GM12875 (cell line): ENCODE measurements around the gene FGGY.

ENCODE experiments used
- H3K4me3 ChIP-seq: one replicate; pipeline ENCODE4 v1.5.1; 2011; ENCODE audit warnings: low read depth, low read length, control low read depth
- TF ChIP-seq, protein P1 (sequence below): IDR thresholded peaks from 2 replicates; pipeline ENCODE4 v1.5.1; 2011; ENCODE audit warnings: low read depth, mild to moderate bottlenecking, control low read depth, inconsistent platforms, low read length, moderate library complexity, borderline replicate concordance; ENCODE audit not compliant: insufficient read depth

FGGY gene

DNA sequence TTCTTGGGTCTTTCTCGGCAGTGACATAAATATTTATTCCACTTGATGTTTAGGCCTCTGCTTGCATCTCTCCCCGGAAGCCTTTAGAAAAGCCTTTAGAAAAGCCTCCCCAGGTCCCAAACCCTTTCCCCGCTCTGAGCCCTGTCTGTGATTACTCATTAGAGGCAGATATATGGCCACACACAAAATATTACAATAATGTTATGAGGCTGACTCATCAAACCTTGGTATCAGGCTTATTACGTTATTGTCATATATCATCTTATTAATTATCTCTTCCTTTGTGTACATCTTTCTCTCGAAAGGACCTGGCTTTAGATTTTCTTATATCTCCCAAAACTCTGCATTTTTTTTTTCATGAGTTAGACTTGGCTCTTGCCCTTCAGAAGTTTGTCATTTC is 69.5 kb downstream of the FGGY start:
- H3K4me3 ChIP-seq: no peak overlapping the region
- TF ChIP-seq, protein P1, sequence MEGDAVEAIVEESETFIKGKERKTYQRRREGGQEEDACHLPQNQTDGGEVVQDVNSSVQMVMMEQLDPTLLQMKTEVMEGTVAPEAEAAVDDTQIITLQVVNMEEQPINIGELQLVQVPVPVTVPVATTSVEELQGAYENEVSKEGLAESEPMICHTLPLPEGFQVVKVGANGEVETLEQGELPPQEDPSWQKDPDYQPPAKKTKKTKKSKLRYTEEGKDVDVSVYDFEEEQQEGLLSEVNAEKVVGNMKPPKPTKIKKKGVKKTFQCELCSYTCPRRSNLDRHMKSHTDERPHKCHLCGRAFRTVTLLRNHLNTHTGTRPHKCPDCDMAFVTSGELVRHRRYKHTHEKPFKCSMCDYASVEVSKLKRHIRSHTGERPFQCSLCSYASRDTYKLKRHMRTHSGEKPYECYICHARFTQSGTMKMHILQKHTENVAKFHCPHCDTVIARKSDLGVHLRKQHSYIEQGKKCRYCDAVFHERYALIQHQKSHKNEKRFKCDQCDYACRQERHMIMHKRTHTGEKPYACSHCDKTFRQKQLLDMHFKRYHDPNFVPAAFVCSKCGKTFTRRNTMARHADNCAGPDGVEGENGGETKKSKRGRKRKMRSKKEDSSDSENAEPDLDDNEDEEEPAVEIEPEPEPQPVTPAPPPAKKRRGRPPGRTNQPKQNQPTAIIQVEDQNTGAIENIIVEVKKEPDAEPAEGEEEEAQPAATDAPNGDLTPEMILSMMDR: no peak

DNA sequence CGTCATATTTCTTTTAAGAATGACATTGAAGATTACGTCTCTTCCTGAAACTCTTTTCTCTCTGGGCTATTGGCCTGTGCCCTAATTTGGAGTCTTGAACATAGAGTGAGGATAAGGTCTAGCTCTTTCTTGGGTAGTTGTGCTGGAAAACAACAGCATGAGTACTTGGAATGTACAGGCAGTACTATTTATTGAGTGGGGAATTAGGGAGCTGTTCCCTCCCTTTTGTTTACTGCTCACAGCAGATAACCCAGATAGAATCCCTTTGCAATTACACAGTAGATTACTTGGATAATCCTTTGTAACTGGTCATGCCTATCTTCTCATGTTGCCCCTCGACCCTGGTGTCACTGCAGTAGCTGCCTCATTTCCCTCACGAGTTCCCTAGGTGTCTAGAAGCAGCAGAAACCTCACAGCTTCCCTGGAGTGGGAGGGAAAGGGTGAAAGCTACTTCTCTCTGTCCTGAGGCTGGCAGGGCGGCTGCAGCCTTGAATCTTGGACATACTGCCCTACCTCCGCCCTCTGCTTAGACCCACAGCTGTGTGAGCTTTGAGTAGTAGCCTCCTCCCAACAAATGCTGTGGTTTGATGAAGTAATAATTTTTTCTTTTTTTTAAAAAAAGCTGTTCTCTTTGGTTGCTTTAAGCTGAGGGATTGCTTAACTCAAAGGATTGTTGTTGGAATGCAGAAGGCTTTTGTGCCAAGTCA is 70.6 kb downstream of the FGGY start:
- no peak overlapping the region for H3K4me3 ChIP-seq
- TF ChIP-seq, protein P1: no peak

DNA sequence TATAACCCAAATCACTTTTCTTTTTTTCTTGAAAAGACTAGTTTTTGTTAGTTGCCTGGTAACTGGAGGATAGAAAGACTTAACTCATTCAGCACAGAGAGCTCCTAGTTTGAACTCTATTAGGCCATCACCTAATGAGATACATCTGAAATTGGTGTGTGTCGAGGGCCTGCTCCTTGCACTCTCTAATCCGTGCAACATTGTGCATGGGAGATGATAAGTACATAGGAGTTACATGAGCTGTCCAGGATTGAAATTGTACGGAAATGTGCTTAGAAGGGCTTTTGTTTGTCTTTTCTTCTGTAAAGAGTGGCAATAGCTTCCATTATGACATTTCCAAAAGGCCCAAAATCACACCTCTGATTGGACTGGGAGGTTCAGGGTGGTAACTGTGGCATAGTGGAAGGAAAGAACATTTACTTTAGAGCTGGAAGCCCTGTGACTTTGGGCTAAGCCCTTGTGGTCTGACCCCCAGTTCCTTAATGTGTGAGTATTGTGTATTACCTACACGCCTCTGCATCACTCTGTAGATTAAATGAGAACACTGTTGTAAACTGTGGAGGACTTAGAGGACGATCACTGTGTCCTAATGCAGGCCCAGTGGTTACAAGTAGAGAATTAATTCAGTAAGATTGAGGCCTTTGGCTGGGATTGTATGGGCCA is 71.2 kb downstream of the FGGY start:
- H3K4me3 ChIP-seq: no peak overlapping the region
- TF ChIP-seq, protein P1: no peak

DNA sequence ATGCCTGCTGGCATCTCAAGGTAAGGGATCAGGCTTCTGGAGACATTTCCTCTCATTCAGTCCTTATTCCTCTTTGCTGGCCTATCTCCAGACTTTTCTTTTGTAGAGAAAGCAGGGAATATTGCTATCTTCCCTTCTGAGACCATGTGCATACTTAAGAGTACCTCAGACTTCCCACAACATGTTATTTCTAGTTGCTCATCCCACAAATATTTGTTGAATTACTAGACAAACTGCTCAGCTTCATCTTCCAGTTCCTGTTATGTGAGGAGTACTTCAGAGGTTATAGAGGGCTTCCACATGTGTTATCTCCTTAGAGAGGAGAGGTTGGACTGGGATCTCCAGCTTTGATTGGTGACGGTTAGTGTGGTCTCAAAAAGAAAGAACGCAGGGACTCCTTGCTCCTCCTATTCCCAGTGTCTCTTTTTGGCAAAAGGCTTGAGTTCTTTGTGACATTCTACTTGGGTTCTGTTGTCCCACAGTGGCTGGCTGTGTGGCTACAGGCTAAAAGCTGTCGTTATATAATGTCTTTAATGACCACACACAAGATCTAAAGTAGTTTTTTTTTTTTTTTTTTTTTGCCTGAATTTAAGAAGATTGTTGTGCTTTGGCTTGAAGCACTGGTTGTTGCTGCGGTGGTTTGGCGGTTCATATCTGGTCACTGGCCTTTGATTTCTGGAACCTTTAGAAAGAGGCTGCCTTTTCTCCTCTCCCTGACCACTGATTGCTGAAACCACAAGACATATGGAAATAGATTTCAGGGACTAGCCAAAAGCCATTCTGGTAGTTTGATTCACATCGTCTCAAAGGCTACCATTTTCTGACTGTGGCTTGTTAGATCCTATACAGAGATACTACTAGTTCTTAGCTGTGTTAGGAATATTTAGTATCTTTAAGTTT is 78.7 kb downstream of the FGGY start:
- H3K4me3 ChIP-seq: no peak overlapping the region
- TF ChIP-seq, protein P1: no peak

DNA sequence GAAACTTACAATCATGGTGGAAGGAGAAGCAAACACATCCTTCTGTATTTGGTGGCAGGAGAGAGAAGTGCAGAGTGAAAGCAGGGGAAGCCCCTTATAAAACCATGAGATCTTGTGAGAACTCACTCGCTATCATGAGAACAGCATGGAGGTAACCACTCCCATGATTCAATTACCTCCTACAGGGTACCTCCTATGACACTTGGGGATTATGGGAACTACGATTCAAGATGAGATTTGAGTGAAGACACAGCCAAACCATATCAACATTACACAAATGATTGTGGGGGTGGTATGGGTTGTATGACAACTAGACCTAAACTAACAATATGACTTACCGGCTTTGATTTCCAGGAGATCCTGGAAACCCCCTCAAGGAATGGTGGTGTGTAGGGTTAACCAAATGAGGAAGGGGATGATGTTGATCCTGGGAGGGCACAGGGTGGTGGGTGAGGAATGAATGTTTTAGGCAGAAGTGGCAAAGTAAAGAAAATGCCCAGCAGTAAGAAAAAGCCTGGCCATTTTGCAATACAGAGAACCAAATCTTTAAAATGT is 80.5 kb downstream of the FGGY start:
- H3K4me3 ChIP-seq: no peak overlapping the region
- TF ChIP-seq, protein P1: no peak

DNA sequence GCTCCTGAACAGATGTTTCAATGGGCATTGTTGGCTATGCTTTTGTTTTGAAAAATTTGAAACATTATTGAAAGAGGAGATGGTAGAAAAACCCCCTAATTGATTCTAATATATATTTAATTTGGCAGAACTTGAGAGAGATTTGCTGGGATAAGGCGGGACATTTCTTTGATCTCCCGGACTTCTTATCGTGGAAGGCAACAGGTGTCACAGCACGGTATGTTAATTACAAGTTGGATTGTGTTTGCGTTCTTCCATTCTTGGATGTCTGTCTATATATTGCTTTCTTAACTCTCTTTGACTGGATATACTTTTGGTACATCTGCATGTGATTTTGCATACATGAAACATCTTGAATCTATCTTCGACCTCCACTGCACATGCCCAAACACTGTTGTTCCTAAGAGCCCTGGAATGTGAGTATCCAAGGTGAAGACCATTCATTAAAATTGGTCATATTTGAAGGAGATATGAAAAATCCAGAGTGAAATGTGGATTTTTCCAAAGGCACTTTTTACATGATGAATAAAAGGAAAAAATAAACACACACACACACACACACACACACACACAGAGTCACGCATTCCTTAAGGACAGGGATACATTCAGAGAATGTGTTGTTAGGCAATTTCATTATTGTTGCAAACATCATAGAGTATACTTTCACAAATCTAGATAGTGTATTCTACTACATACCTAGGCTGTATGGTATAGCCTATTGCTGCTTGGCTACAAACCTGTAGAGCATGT is 81.9 kb downstream of the FGGY start:
- H3K4me3 ChIP-seq: no peak overlapping the region
- TF ChIP-seq, protein P1: no peak
